GM11168 (cell line): Measurements from ENCODE around the gene SCAF1.

Experiments used
- in situ Hi-C: fragments of 300-500 bp; cut with MboI; formaldehyde crosslinking; loops from one replicate; pipeline ENCODE4 v1.12.0; 2022; ENCODE audit warnings: low sequenced_read_pairs; ENCODE audit not compliant: unreplicated experiment

The SCAF1 gene

GRCh38 chr19:49696115-49696514 lies 54.1 kb downstream of the SCAF1 start:
- in situ Hi-C loops, result no loop called here

- in situ Hi-C loops, result no loop called here
These were observed 54.9 kb downstream of the SCAF1 start for GRCh38 chr19:49696865-49697264.

- in situ Hi-C loops, result no loop called here
These were observed 57.4 kb downstream of the SCAF1 start for GRCh38 chr19:49699364-49699763.

- in situ Hi-C loops, result no loop called here
These were observed 58.6 kb downstream of the SCAF1 start for GRCh38 chr19:49700563-49700962.

GRCh38 chr19:49701271-49701786 lies 59.3 kb downstream of the SCAF1 start:
- in situ Hi-C loops, result no loop called here

- in situ Hi-C loops, result no loop called here
These were observed 63.1 kb downstream of the SCAF1 start for GRCh38 chr19:49704888-49705642.

- in situ Hi-C loops, result no loop called here
These were observed 63.9 kb downstream of the SCAF1 start for GRCh38 chr19:49705919-49706318.
